Measurements from ENCODE around the gene ANO9.

The ANO9 gene

GRCh38 chr11:385594-386351 lies 56.0 kb downstream of the ANO9 start:
- no peak for DNase-seq (ENCODE audit: low read depth in 2 of 2)

- DNase-seq (ENCODE audit: low read depth in 2 of 2) = no peak
Observed at GRCh38 chr11:384511-384910, 57.3 kb downstream of the ANO9 start.

GRCh38 chr11:383431-383830 lies 58.4 kb downstream of the ANO9 start:
- no peak for DNase-seq (ENCODE audit: low read depth in 2 of 2)

GRCh38 chr11:382081-382629 lies 59.7 kb downstream of the ANO9 start:
- no peak for DNase-seq (ENCODE audit: low read depth in 2 of 2)

- no peak for DNase-seq (ENCODE audit: low read depth in 2 of 2)
Observed at GRCh38 chr11:381501-382072, 60.2 kb downstream of the ANO9 start.

GRCh38 chr11:380996-381395 lies 60.8 kb downstream of the ANO9 start:
- DNase-seq (ENCODE audit: low read depth in 2 of 2) = no peak

GRCh38 chr11:380491-380890 lies 61.3 kb downstream of the ANO9 start:
- no peak for DNase-seq (ENCODE audit: low read depth in 2 of 2)

GRCh38 chr11:380095-380480 lies 61.7 kb downstream of the ANO9 start:
- DNase-seq (ENCODE audit: low read depth in 2 of 2) = no peak

GRCh38 chr11:379205-380094 lies 62.4 kb downstream of the ANO9 start:
- no peak for DNase-seq (ENCODE audit: low read depth in 2 of 2)

- DNase-seq (ENCODE audit: low read depth in 2 of 2) = no peak
Observed at GRCh38 chr11:377883-378500, 63.8 kb downstream of the ANO9 start.

GRCh38 chr11:377174-377865 lies 64.5 kb downstream of the ANO9 start:
- DNase-seq (ENCODE audit: low read depth in 2 of 2) = no peak

- DNase-seq (ENCODE audit: low read depth in 2 of 2) = no peak
Observed at GRCh38 chr11:376531-377173, 65.2 kb downstream of the ANO9 start.

GRCh38 chr11:375065-376025 lies 66.5 kb downstream of the ANO9 start:
- DNase-seq (ENCODE audit: low read depth in 2 of 2) = no peak

GRCh38 chr11:373716-374551 lies 67.9 kb downstream of the ANO9 start:
- no peak for DNase-seq (ENCODE audit: low read depth in 2 of 2)

- DNase-seq (ENCODE audit: low read depth in 2 of 2) = no peak
Observed at GRCh38 chr11:372809-373715, 68.7 kb downstream of the ANO9 start.

- DNase-seq (ENCODE audit: low read depth in 2 of 2) = no peak
Observed at GRCh38 chr11:371716-372590, 69.9 kb downstream of the ANO9 start.

GRCh38 chr11:371051-371450 lies 70.8 kb downstream of the ANO9 start:
- DNase-seq (ENCODE audit: low read depth in 2 of 2) = no peak
